Adipose tissue (tissue), 3 donors: Measurements from ENCODE around the gene TYSND1. TPM values are rescaled to one million over a fixed set of nuclear protein-coding genes. Genes with fewer than 3 reads are reported as not detected.
"Not testable (repeated sequence)": the region's sequence is repeated elsewhere in the genome, so short reads cannot be mapped to it uniquely, and the experiment has no call there.

Experiments used
- H3K27ac ChIP-seq: one replicate; pipeline ENCODE4 v1.5.1; 2013; ENCODE audit warnings: low read depth, low read length
- WGBS, 3 donors: extraction: QIAGEN DNeasy Blood & Tissue Kit; methylation state at CpG; one replicate each; pipeline ENCODE4 v1.1.7; 2013; 5-methylcytosine and 5-hydroxymethylcytosine counted together
- polyA plus RNA-seq, 3 donors: library from polyadenylated mRNA; stranded (reverse); fragments of 200-250 nt; gene quantifications; one replicate each; pipeline ENCODE4 v1.2.3, GENCODE V29; 2013
- donor health status: healthy with polysubstance abuse.
- donor health status: Bipolar disorder and iron deficiency.
- donor health status: healthy.

The TYSND1 gene
- polyA plus RNA-seq, 3 donors: 8.0 to 14.9 (median 9.6) TPM

DNA sequence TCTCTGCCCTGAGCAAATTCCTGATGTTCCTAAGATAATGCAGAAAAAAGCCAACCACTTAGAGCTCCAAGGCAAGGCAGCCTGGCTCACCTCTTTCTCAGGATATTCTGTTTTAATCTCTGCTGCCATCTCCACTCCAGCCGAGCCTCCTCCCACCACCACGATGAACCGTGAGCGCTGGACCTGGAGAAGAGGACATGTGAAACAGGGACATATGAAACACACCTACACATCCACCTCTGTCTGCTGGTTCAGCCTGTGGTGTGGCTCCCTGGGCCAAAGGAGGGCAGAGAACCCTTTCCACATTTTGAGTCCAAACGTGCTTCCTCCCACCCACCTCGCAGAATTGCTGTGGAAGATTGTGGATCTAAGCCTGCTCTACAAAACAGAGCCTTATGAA is 26.1 kb downstream of the TYSND1 start:
- no peak overlapping the region for H3K27ac ChIP-seq
- 92 to 94% (median 93%) methylated on average over 6 of the region's 6 CpGs for WGBS, 3 donors

DNA sequence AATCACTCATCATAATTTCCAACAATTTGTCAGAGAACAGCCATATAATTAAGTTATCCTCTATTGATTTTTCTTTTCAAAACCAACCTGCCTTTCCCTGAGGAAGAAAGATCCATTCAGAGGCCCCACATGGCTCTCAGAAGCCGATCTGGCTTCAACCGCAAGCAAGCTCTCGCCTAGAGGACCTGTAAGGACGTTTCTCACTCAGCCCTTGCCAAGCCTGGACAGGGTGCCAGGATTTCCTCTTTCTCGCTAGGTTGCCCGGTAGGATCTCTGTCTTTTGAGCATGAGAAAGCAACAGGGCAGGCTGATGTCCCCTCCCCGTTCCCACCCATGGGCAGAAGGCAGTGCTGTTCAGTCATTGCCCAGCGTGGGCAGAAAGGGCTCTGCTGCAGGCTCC is 26.9 kb downstream of the TYSND1 start:
- no peak overlapping the region for H3K27ac ChIP-seq
- WGBS, 3 donors: 65 to 75% (median 74%) methylated on average over 8 of the region's 8 CpGs

DNA sequence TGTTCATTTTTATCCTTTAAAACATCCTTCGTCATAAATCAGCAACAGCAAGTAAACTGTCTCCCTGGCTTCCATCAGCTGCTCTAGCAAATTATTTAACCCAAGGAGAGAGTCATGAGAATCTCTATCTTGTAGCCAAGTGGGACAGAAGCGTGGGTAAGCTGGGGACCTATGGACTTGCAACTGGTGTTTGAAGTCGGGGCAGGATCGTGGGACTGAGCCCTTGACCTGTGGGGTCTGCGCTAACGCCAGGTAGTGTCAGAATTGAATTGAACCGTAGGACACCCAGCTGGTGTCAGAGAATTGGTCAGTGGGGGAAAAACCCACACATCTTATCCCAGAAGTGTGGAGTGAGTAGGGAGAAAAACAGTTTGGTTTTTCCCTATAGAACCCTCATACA is 27.3 kb downstream of the TYSND1 start:
- 90 to 93% (median 90%) methylated on average over 7 of the region's 7 CpGs for WGBS, 3 donors
- H3K27ac ChIP-seq: no peak overlapping the region

DNA sequence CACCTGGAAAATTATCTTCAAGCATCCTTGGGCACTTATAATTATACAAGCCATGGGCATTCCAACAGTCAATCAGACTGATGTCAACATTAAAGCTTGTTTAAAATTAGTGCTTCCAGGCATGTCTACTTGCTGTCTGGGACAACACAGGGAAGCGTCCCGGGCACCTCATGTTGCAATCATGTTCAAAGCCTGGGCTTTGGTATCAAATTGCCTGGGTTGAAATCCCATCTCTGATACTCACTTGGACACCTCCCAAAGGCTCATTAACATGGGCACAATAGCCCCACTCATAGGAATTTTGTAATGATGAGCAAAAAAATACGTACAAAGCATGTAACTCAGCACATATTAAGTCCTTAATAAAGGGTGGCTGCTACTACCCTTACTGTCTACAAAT is 28.3 kb downstream of the TYSND1 start:
- 87 to 89% (median 88%) methylated on average over 3 of the region's 3 CpGs for WGBS, 3 donors
- no peak overlapping the region for H3K27ac ChIP-seq

DNA sequence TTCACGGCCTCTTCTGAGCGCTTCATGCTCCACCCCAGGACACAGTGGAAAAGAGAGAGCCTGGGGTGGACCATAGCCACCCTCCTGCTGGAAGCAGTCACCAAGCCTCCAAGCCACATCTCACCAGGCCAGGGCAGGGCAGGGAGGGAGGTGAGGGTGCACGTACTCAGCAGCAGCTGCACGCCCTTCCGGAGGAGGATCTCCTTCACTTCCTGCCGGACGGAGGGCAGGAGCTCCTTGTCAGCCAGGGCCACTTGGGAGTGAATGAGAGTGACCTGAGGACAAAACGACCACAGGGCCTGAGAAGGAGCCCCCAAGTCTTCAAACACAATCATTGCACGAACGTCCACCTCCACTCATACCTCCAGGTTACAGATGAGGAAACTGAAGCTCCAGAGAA is 28.9 kb downstream of the TYSND1 start:
- 74 to 80% (median 75%) methylated on average over 10 of the region's 10 CpGs for WGBS, 3 donors
- H3K27ac ChIP-seq: no peak overlapping the region

DNA sequence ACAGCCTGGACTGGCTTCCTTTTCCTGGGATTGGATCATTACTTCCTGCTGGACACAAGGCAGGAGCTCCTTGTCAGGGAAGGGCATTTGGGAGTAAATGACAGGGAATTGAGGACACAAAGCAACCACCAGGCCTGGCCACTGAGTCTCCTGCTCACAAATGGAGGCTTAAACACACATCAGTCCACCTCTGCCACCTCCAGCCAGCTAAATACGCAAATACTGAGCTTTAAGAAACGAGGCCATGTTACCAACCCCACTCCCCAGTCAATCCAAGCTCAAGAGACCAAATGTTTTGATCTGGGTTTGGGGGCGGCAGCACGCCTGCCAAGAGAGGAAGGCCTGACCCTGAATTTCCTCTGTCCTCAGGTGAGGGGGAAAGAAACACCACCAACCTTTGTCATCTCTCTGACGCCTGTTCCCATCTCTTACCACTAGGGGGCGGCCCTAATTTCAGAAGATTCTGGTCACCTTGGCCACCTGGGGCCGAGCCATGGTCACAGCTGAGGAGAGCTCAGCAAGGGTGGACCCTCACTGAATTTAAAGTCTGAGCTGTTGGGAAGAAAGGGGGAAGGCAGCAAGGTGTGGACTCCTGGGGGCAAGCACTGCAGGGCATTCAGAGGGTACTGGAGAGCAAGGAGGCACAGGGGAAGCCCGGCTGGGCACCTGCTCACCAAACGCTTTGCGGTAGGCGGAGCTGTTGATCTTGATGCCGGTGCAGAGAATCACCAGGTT is 30.4 kb downstream of the TYSND1 start:
- WGBS, 3 donors: 45 to 50% (median 49%) methylated on average over 12 of the region's 12 CpGs
- no peak overlapping the region for H3K27ac ChIP-seq

DNA sequence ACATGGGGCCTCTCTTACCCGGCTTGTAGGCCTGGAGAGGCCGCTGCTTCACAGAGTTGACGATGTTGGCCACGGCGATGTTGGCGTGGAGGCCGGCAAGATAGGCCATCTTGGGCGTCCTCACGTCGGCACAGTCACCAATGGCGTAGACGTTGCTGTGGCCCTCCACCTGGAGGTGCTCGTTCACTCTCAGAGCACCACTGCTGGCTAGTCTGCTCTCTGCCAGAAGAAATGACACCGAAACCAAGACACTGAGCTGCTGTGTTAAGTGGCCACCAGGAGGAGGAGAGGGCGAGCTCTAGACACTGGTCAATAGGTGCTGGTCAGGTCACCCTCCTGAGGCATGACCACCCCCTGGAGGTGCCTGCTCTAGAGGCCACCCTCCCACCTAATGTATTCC is 31.6 kb downstream of the TYSND1 start:
- H3K27ac ChIP-seq: no peak overlapping the region
- WGBS, 3 donors: 95 to 98% (median 97%) methylated on average over 15 of the region's 15 CpGs

DNA sequence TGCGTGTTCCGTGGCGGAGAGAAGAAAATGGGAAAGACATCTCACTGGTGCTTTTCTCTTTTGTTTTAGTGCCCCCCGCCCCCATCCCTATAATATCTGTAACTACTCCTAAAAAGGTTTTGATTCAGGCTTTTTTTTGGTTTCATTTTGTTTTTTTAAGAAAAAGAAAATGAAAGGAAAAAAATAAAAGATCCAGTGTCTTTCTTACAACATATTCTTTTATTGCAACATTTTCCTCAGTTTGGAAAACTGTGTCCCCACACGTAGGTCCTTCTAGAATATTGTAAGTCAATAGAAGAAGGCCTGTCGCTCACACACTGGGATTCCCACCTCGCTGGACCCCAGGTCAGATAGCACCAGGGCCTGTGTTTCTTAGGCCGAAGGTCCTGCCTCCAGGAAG is 34.4 kb downstream of the TYSND1 start:
- H3K27ac ChIP-seq: no peak overlapping the region
- 76 to 89% (median 84%) methylated on average over 8 of the region's 8 CpGs for WGBS, 3 donors

DNA sequence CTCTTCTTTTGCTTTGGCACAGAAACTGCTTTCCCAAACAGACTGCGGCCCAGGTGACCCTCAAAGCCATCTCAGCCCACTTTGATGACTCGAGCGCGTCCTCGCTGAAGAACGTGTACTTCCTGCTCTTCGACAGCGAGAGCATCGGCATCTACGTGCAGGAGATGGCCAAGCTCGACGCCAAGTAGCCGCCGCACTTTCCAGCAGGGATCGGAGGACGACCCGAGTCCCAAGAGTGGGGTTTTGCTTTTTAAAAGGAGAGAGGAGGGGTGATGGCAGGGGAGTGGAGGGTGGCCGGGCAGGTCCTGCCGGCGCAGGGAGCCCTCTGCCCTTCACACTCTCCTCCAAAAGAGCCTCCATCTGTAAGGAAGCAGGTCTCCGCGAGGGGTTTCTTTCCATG is 35.0 kb downstream of the TYSND1 start:
- no peak overlapping the region for H3K27ac ChIP-seq
- WGBS, 3 donors: 92 to 95% (median 93%) methylated on average over 22 of the region's 22 CpGs

DNA sequence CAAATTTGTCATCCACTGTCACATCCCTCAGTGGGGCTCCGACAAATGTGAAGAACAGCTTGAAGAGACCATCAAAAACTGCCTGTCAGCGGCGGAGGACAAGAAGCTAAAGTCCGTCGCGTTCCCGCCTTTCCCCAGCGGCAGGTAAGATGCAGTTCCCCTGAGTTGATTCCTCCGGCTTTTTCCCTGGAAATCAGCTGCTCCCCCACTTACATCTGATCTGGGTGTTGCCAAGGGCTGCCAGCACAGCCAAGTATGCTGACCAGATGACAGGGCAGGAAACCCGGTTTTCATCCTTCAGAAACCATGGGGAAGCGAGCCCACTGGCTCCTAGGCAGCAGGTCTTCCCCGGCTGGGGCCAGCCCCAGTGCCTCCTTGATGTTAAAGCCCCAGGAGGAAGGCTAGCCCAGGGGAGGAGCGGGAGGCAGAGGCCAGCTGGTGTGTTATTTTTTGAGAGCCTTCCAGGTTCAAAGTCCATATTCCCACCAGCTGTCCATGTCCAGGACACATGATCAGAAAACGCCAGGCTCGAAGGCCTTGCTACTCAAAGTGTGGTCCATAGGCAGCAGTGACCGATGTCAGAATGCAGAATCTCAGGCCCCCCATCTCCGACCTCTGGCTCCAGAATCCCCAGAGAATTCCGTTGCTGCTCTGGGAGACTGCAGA is 37.3 kb downstream of the TYSND1 start:
- H3K27ac ChIP-seq: no peak overlapping the region
- WGBS, 3 donors: 81 to 89% (median 86%) methylated on average over 18 of the region's 18 CpGs

DNA sequence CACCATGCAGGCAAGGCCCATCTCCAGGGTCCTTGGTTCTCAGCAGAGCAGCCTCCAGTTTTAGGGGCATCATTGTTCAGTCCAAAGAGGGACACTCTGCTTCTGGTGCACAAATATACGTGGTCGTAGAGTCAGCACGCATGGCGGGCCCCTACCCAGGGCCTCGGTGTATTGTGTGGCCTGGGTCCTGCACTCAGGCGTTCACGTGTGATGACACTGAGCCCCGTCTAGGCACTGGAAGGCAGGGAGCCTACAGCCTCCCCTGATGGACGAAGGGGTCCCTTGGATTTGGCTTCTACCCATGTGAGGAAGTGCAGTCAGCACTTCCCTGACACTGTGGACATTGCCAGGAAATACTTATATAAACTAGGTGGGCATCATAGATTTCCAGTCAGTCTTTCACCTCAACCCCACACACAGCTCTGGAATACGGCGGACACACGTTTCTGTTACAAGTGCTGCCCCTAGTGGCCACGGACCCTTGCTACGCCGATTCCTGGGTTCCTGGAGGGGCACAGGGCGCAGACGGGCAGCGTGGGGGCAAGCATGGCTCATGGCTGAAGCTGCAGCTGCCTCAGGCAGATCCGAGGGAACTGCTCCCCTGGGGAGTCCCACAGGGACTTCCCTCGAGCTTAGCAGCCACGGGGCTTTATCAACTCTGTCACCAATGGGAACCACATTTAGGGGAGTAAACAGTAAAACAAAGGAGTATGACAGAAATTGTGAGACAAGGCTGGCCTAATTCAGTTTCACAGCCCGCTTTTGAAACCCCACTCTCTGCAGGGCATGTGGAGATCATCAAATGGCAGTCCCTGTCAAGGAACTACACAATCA is 39.3 kb downstream of the TYSND1 start:
- 74 to 81% (median 80%) methylated on average over 22 of the region's 22 CpGs for WGBS, 3 donors
- H3K27ac ChIP-seq: no peak overlapping the region

DNA sequence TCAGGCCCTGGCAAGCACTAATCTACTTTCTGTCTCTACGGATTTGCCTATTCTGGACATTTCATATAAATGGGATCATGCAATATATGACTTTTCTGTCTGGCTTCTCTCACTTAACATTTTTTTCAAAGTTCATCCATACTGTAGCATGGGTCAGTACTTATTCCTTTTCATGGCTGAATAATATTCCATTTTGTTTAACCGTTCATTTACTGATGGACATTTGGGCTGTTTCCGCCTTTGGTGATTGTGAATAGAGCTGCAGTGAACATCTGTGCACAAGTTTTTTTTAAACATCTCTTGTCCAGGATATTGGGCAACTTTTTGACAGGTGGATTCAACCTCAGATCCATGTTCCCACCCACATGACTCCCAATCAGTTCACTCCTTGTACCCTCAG is 44.8 kb downstream of the TYSND1 start:
- H3K27ac ChIP-seq: no peak overlapping the region
- 64 to 81% (median 81%) methylated on average over 3 of the region's 3 CpGs for WGBS, 3 donors

DNA sequence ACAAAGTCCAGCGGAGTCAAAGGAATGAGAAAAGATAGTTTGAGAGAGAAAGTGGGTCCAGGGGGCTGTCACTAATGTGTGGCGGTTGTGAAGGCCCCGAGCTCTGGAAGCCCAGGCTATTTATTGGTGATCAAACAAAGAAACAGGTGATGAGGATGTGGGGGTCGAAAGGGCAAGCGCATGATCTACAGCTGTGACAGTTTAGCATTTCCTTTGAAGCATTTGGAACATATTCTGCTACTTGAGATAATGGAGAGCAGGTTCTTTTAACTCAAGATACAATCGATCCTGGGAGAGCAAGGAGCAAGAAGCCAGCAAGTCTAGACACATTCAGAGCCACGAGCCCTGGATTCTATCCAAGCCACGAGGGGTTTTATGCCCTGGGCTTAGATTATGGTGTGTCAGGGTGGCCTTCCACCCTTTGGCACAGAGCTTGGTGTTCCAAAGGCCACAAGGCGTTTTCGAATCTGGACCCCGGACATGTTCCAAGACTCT is 45.4 kb downstream of the TYSND1 start:
- not testable (repeated sequence) for H3K27ac ChIP-seq
- WGBS, 3 donors: 77 to 88% (median 83%) methylated on average over 11 of the region's 11 CpGs

DNA sequence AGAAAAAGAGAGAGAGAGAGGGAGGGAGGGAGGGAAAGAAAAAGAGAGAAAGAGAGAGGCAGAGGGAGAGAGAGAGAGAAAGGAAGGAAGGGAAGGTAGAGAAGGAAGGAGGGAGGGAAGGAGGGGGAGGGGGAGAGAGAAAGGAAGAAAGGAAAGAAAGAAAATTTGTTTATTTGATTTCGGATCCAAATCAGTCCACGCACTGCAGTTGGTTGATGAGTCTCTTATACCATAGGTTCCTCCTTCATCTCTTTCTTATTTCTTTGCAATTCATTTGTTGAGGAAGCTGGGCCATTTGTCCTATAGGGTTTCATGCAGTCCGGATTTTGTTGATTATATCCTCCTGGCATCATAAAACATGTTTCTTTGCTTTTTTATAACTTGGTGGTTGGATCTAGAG is 48.2 kb downstream of the TYSND1 start:
- WGBS, 3 donors: 92 to 96% (median 95%) methylated on average over 3 of the region's 3 CpGs
- no peak overlapping the region for H3K27ac ChIP-seq

DNA sequence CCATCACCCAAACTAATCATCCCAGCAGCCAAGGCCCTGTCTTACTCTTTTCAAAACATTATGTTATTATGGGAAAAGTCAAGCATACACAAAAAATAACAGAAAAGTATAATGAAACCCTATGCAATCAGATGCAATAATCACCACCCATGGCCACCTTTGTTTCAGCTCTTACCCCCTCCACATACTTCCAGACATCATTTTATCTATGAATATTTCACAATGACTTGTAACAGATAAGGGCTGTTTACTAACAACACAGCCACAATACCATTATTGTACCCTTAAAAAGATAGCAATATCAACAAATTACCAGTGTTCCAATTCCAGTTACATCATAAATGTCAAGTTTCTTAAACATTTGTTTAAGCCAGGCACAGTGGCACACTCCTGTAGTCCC is 49.0 kb downstream of the TYSND1 start:
- no peak overlapping the region for H3K27ac ChIP-seq

DNA sequence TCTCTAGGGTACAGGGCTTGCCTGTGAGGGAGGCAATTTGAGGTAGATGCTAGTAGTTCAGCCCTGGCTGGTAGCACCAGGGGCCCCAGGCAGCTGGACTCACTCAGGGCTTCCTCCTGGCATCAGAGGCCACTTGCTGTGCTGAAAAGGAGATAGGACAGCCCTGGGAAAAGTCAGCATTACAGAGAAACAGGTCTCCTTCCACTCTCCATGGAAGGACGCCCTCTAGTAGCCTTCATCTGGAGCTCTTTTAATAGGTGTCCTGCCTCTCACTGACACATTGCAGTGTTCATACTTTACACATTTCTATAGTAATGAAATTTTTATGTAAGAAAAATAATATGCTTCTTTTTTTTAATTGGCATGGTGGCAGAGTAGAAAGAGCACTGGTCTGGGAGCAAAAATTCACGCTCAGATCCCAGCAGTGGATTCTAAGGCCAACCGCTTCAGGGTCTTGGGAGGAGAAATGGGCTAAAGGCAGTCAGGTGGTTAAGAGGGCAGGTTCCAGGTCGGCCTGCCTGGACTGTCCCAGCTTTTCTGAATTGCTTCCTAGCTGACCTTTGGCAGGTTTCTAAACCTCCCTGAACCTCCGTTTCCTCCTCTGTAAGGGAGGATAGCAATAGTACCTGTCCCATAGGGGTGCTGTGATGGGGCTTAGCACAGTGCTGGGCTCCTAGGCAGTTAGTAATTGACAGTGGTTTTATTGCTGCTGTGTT is 49.6 kb downstream of the TYSND1 start:
- 94 to 96% (median 94%) methylated on average over 5 of the region's 5 CpGs for WGBS, 3 donors

DNA sequence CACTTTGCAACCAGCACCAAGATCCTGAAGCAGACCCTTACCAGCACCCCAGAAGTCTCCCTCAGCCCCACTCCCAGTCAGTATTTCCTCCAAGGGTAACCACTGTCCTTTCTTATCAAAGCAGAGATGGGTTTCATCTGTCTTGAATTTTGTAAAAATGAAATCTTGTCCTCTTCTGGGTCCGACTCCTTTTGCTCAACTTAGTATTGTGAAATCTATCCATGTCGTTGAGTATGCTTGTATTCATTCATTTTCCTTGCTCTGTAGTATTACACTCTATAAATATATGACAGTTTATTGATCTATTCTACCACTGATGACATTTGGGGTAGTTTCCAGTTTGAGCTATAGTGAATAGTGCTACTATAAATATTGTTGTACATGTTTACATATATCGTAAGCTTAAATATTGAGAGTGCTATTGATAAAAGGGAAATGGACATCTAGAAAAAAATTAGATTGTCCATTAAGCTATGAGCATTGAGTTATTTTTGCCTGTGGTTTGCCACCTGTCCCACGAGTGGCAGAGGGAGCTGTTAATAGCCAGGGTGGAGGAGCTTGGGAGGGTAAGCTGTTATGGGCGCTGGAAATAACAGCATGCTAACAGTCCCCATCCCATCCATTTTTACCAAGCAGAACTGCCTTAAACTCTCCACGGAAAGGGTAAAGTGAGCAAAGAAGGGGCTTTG is 50.3 kb downstream of the TYSND1 start:
- H3K27ac ChIP-seq: no peak overlapping the region
- WGBS, 3 donors: 75 to 87% (median 86%) methylated on average over 6 of the region's 6 CpGs

More for the DNA sequence above, 49.6 kb downstream of the TYSND1 start:
- no peak overlapping the region for H3K27ac ChIP-seq

DNA sequence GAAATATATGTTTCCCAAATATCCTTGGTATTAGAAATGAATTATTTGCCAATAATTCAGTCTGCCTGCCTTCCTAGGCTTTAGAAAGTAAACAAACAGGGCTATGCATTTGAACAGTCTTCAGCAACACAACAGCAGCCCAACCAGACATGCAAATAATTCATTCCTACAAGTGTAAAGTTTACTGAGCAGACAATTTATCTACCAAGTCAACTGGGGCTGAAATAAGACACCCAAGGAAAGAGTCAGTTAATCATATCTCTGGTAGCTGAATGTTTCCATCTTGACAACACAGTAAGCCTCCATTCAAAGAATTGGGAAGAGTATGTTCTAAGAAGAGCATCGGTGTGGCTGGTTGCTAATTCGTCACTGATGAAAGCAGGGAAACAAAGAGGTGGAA is 52.2 kb downstream of the TYSND1 start:
- WGBS, 3 donors: 71 to 90% (median 88%) methylated on average over 2 of the region's 2 CpGs
- H3K27ac ChIP-seq: no peak overlapping the region
